NT2/D1 (cell line): ENCODE data around the gene TBC1D30.

Experiments used
- DNase-seq: peaks from one replicate; pipeline ENCODE4 v3.0.0-alpha.2; 2011; ENCODE audit warnings: low read depth, low spot score
- H3K27me3 ChIP-seq: 2 replicates; pipeline ENCODE4 v1.6.0; 2011; ENCODE audit warnings: mild to moderate bottlenecking; ENCODE audit not compliant: insufficient read length, insufficient read depth
- H3K36me3 ChIP-seq: 2 replicates; pipeline ENCODE4 v1.6.1; 2011; ENCODE audit warnings: mild to moderate bottlenecking, low read length, mixed read lengths; ENCODE audit not compliant: insufficient read depth, insufficient read length
- H3K4me1 ChIP-seq: 2 replicates; pipeline ENCODE4 v1.5.1; 2011; ENCODE audit not compliant: insufficient read depth, insufficient read length
- H3K4me3 ChIP-seq: 2 replicates; pipeline ENCODE4 v1.5.1; 2011; ENCODE audit warnings: low read depth; ENCODE audit not compliant: insufficient read length
- H3K9ac ChIP-seq: 2 replicates; pipeline ENCODE4 v1.6.0; 2011; ENCODE audit warnings: low read depth; ENCODE audit not compliant: insufficient read length
- H3K9me3 ChIP-seq: 2 replicates; pipeline ENCODE4 v1.5.1; 2011; ENCODE audit warnings: mild to moderate bottlenecking, low read length; ENCODE audit not compliant: insufficient read depth
- SUZ12 ChIP-seq: IDR thresholded peaks from 2 replicates; pipeline ENCODE4 v1.6.1; 2011; ENCODE audit not compliant: insufficient read length, insufficient read depth; ENCODE audit errors: extremely low read depth
- YY1 ChIP-seq: IDR thresholded peaks from 2 replicates; pipeline ENCODE4 v1.6.1; 2011; ENCODE audit not compliant: insufficient read length, insufficient read depth
- ZNF274 ChIP-seq: IDR thresholded peaks from 2 replicates; pipeline ENCODE4 v1.6.1; 2011; ENCODE audit warnings: mild to moderate bottlenecking, low read depth, low read length

TBC1D30 gene

GRCh38 chr12:64895526-64895925 lies 71.1 kb downstream of the TBC1D30 start:
- H3K27me3 ChIP-seq = peaks cover 8% of the 10 kb centered on the region
- TF ChIP-seq ZNF274 (no peak), YY1 (no peak)
- H3K9ac ChIP-seq = no peak overlapping the region
- DNase-seq = no peak
- H3K4me1 ChIP-seq = no peaks in the 10 kb centered on the region
- H3K4me3 ChIP-seq = no peak overlapping the region
- H3K36me3 ChIP-seq = no peaks in the 10 kb centered on the region
- H3K9me3 ChIP-seq = no peaks in the 10 kb centered on the region

- no peak overlapping the region for H3K9ac ChIP-seq
- H3K36me3 ChIP-seq = no peaks in the 10 kb centered on the region
- H3K27me3 ChIP-seq = no peaks in the 10 kb centered on the region
- H3K9me3 ChIP-seq = no peaks in the 10 kb centered on the region
- H3K4me1 ChIP-seq = no peaks in the 10 kb centered on the region
- no peak overlapping the region for H3K4me3 ChIP-seq
- no peak for TF ChIP-seq ZNF274
- no peak for TF ChIP-seq SUZ12
- no peak for TF ChIP-seq YY1
- no peak for DNase-seq
Measured at GRCh38 chr12:64900540-64900939, 76.1 kb downstream of the TBC1D30 start.

GRCh38 chr12:64903479-64904152 lies 79.2 kb downstream of the TBC1D30 start:
- H3K36me3 ChIP-seq = no peaks in the 10 kb centered on the region
- no peak overlapping the region for H3K4me3 ChIP-seq
- H3K27me3 ChIP-seq = no peaks in the 10 kb centered on the region
- no peaks in the 10 kb centered on the region for H3K4me1 ChIP-seq
- no peaks in the 10 kb centered on the region for H3K9me3 ChIP-seq
- no peak for DNase-seq
- TF ChIP-seq SUZ12 (no peak), ZNF274 (no peak), YY1 (no peak)
- no peak overlapping the region for H3K9ac ChIP-seq

GRCh38 chr12:64907097-64907496 lies 82.7 kb downstream of the TBC1D30 start:
- Histone ChIP-seq H3K36me3 (no peaks in the 10 kb centered on the region), H3K9ac (no peak overlapping the region), H3K27me3 (no peaks in the 10 kb centered on the region), H3K9me3 (no peaks in the 10 kb centered on the region), H3K4me3 (no peak overlapping the region), H3K4me1 (no peaks in the 10 kb centered on the region)
- TF ChIP-seq SUZ12 (no peak), ZNF274 (no peak), YY1 (no peak)
- DNase-seq = no peak

- H3K9ac ChIP-seq = no peak overlapping the region
- no peak for DNase-seq
Measured at GRCh38 chr12:64909124-64909523, 84.7 kb downstream of the TBC1D30 start.

GRCh38 chr12:64911081-64911480 lies 86.6 kb downstream of the TBC1D30 start:
- no peaks in the 10 kb centered on the region for H3K9me3 ChIP-seq
- H3K9ac ChIP-seq = no peak overlapping the region
- H3K4me1 ChIP-seq = no peaks in the 10 kb centered on the region
- no peak overlapping the region for H3K4me3 ChIP-seq
- H3K27me3 ChIP-seq = no peaks in the 10 kb centered on the region
- DNase-seq = no peak
- H3K36me3 ChIP-seq = no peaks in the 10 kb centered on the region
- no peak for TF ChIP-seq YY1
- no peak for TF ChIP-seq SUZ12
- TF ChIP-seq ZNF274 = no peak

More at GRCh38 chr12:64909124-64909523, 84.7 kb downstream of the TBC1D30 start:
- no peaks in the 10 kb centered on the region for H3K4me1 ChIP-seq
- H3K4me3 ChIP-seq = no peak overlapping the region
- no peaks in the 10 kb centered on the region for H3K9me3 ChIP-seq
- H3K36me3 ChIP-seq = no peaks in the 10 kb centered on the region
- no peaks in the 10 kb centered on the region for H3K27me3 ChIP-seq
- no peak for TF ChIP-seq ZNF274
- no peak for TF ChIP-seq YY1
- TF ChIP-seq SUZ12 = no peak

- TF ChIP-seq YY1 (no peak), ZNF274 (no peak), SUZ12 (no peak)
- Histone ChIP-seq H3K4me3 (no peak overlapping the region), H3K27me3 (no peaks in the 10 kb centered on the region), H3K9ac (no peak overlapping the region), H3K4me1 (no peaks in the 10 kb centered on the region), H3K9me3 (no peaks in the 10 kb centered on the region), H3K36me3 (no peaks in the 10 kb centered on the region)
- no peak for DNase-seq
Measured at GRCh38 chr12:64911912-64912311, 87.5 kb downstream of the TBC1D30 start.
